ENCODE results near the gene SAA4. TPM values are rescaled to one million over a fixed set of nuclear protein-coding genes. Genes with fewer than 3 reads are reported as not detected.
"Not testable (repeated sequence)": the region's sequence is repeated elsewhere in the genome, so short reads cannot be mapped to it uniquely, and the experiment has no call there.

Gene SAA4
- total RNA-seq, 1 experiment from 2014 or later, result not detected

DNA sequence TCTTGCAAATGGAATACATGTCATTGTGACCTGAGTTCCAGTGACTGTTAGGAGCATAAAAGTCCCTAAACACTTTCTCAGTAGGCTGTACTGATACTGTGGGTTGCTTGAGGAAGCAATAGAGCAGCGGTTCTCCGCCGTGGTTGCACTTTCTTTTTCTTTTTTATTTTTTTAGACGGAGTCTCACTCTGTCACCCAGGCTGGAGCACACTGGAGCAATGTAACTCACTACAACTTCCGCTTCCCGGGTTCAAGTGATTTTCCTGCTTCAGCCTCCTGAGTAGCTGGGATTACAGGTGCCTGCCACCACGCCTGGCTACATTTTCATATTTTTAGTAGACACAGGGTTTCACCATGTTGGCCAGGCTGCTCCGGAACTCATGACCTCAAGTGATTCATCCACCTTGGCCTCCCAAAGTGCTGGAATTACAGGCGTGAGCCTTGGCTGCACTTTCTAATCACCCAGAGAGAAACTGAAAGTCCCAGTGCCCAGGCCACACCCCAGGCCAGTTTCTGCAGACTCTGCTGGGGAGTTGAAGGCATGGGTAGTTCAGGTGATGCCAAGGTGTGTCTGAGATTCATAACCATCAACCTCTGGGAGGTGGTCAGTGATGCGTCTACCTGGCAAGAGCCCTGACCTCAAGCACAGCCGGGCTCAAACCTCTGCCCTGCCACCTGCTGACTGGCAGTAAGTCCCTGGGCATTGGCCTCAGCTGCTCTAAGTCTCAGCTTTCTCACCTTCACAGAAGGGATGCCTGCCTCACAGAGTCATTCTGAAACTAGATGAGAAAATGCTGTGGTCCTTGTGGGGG lies 10.0 kb upstream of the SAA4 start:
- H3K4me3 Mint-ChIP-seq (ENCODE audit: unreplicated experiment); DNase-seq; BruUV-seq (replicated peaks); H3K4me1 Mint-ChIP-seq (ENCODE audit: low read depth, unreplicated experiment); H3K27me3 Mint-ChIP-seq (ENCODE audit: insufficient read depth, unreplicated experiment); H3K4me3 ChIP-seq (ENCODE audit: low read depth, low read length); H3K36me3 Mint-ChIP-seq (ENCODE audit: insufficient read depth, unreplicated experiment); H3K9me3 ChIP-seq; CTCF ChIA-PET; POLR2A ChIA-PET; H3K27me3 ChIP-seq (replicated peaks; ENCODE audit: control insufficient read depth, insufficient read depth, low read length); H3K9me3 Mint-ChIP-seq (ENCODE audit: unreplicated experiment); H3K27ac Mint-ChIP-seq (ENCODE audit: unreplicated experiment); H3K4me1 ChIP-seq; H3K36me3 ChIP-seq (ENCODE audit: control insufficient read depth, insufficient read depth, low read length): not testable (repeated sequence)
- intact Hi-C loops (cut with micrococcal nuclease; ENCODE audit: unreplicated experiment), result loop anchor here (10.0 kb wide), 2 partner anchors 148 to 278 kb away; partner anchors contain the start of genes LDHA and TSG101

DNA sequence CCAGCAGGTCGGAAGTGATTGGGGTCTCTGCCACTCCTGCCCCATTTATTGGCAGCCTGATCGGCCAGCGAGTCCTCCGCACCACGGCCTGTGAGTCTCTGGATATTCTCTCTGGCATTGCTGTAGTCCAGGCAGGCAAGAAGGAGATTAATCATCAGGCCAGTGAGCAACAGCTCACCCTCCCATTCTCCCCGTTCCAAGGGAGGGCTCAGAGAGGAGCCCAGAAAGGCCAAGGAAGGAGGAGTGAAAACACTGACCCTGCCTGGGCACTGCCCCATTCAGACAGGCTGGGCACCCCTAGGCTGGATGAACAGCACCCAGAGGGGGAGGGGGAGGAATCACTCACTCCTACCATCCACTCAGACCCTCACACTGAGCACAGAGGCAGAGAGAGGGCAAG lies 8.8 kb upstream of the SAA4 start:
- Histone ChIP-seq H3K36me3 (ENCODE audit: control insufficient read depth, insufficient read depth, low read length) (no peaks in the 10 kb centered on the region), H3K9me3 (no peaks in the 10 kb centered on the region), H3K27me3 (replicated peaks; ENCODE audit: control insufficient read depth, insufficient read depth, low read length) (no peaks in the 10 kb centered on the region), H3K4me3 (ENCODE audit: low read depth, low read length) (no peak overlapping the region), H3K4me1 (no peaks in the 10 kb centered on the region)
- no peaks in the 10 kb centered on the region for H3K36me3 Mint-ChIP-seq (ENCODE audit: insufficient read depth, unreplicated experiment)
- no peak overlapping the region for H3K27ac Mint-ChIP-seq (ENCODE audit: unreplicated experiment)
- intact Hi-C loops (cut with micrococcal nuclease; ENCODE audit: unreplicated experiment), result loop anchor here (10.0 kb wide), 2 partner anchors 149 to 279 kb away; partner anchors contain the start of genes LDHA and TSG101
- no TSS peak for BruUV-seq (replicated peaks)
- no peaks in the 10 kb centered on the region for H3K9me3 Mint-ChIP-seq (ENCODE audit: unreplicated experiment)
- no peak for DNase-seq
- CTCF ChIA-PET, result no interaction called here
- peaks cover 3% of the 10 kb centered on the region for H3K27me3 Mint-ChIP-seq (ENCODE audit: insufficient read depth, unreplicated experiment)
- POLR2A ChIA-PET, result no interaction called here
- H3K4me1 Mint-ChIP-seq (ENCODE audit: low read depth, unreplicated experiment), result no peaks in the 10 kb centered on the region
- TF ChIP-seq, protein P1, sequence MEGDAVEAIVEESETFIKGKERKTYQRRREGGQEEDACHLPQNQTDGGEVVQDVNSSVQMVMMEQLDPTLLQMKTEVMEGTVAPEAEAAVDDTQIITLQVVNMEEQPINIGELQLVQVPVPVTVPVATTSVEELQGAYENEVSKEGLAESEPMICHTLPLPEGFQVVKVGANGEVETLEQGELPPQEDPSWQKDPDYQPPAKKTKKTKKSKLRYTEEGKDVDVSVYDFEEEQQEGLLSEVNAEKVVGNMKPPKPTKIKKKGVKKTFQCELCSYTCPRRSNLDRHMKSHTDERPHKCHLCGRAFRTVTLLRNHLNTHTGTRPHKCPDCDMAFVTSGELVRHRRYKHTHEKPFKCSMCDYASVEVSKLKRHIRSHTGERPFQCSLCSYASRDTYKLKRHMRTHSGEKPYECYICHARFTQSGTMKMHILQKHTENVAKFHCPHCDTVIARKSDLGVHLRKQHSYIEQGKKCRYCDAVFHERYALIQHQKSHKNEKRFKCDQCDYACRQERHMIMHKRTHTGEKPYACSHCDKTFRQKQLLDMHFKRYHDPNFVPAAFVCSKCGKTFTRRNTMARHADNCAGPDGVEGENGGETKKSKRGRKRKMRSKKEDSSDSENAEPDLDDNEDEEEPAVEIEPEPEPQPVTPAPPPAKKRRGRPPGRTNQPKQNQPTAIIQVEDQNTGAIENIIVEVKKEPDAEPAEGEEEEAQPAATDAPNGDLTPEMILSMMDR (IDR thresholded peaks at IDR 0.05; ENCODE audit: insufficient read depth in 1 of 2, low read depth in 1 of 2, low read length in 1 of 2, severe bottlenecking in 1 of 2, unreplicated experiment in 1 of 2), result no peak
- H3K4me3 Mint-ChIP-seq (ENCODE audit: unreplicated experiment), result no peak overlapping the region

DNA sequence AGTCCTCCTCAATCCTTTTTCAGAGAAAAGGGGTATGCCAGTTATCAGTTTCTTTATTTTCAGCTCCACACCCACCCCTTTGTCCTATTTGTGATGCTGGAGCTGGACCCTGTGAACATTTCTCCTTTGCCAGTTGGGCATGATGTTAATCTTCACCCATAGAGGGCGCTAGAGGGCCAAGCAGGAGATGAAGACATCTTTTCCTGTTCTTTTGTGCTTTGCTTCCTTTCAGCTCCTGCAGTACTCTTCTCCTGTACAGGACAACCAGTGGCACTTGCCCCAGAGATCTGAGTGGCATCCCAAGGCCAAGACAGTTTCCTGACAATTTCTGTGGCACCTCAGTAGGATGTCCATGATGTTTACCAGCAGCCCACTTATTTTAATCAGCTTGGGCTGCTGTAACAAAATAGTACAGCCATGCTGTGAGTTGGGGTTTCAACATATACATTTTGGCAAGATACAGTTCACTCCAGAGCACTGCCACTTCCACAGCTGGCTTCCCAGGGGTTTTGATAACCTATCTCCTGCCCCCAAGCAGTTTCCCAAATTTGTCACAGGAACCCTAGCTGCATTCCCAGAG lies 7.3 kb upstream of the SAA4 start:
- H3K9me3 ChIP-seq, result no peaks in the 10 kb centered on the region
- Mint-ChIP-seq H3K4me3 (ENCODE audit: unreplicated experiment) (no peak overlapping the region), H3K27ac (ENCODE audit: unreplicated experiment) (no peak overlapping the region), H3K9me3 (ENCODE audit: unreplicated experiment) (no peaks in the 10 kb centered on the region), H3K4me1 (ENCODE audit: low read depth, unreplicated experiment) (no peaks in the 10 kb centered on the region), H3K36me3 (ENCODE audit: insufficient read depth, unreplicated experiment) (no peaks in the 10 kb centered on the region), H3K27me3 (ENCODE audit: insufficient read depth, unreplicated experiment) (peaks cover 9% of the 10 kb centered on the region)
- no peaks in the 10 kb centered on the region for H3K4me1 ChIP-seq
- no peaks in the 10 kb centered on the region for H3K36me3 ChIP-seq (ENCODE audit: control insufficient read depth, insufficient read depth, low read length)
- intact Hi-C loops (cut with micrococcal nuclease; ENCODE audit: unreplicated experiment), result loop anchor here (5.0 to 10.0 kb wide), 3 partner anchors 78 to 281 kb away; partner anchors contain the start of genes GTF2H1, HPS5, LDHA and TSG101
- ChIA-PET POLR2A (no interaction called here), CTCF (interaction anchor here (0.6 to 1.5 kb wide), 15 partner anchors 9 to 478 kb away, joined by 3 to 11 read pairs (median 4); no protein-coding TSS in a partner anchor)
- DNase-seq, result peak; percentile 67 to 81
- no peak overlapping the region for H3K4me3 ChIP-seq (ENCODE audit: low read depth, low read length)
- TF ChIP-seq, protein P1 (IDR thresholded peaks at IDR 0.05; ENCODE audit: insufficient read depth in 1 of 2, low read depth in 1 of 2, low read length in 1 of 2, severe bottlenecking in 1 of 2, unreplicated experiment in 1 of 2), result peak; percentile 85 to 89
- no peaks in the 10 kb centered on the region for H3K27me3 ChIP-seq (replicated peaks; ENCODE audit: control insufficient read depth, insufficient read depth, low read length)
- BruUV-seq (replicated peaks), result no TSS peak
